SK-N-SH treated with all-trans-retinoic acid at 6 μM for 48 hours (cell line): Measurements from ENCODE around the gene PARS2.

Source experiments
- ATAC-seq: fragments of 200-7000 bp; cut with Tn5 transposase; 3 replicates; pipeline ENCODE4 v1.9.1; 2020; ENCODE audit warnings: mild to moderate bottlenecking, moderate library complexity
- ARNTL ChIP-seq: fragments of 450-650 bp; formaldehyde crosslinking; IDR thresholded peaks from 2 replicates; pipeline ENCODE4 v1.5.0; 2020; ENCODE audit warnings: low read depth, mild to moderate bottlenecking, moderate library complexity, borderline replicate concordance
- BACH2 ChIP-seq: fragments of 250-450 bp; sonication (Bioruptor Pico); IDR thresholded peaks from 2 replicates; pipeline ENCODE4 v1.9.0; 2021; ENCODE audit warnings: mild to moderate bottlenecking, borderline replicate concordance
- CSDC2 ChIP-seq: fragments of 250-450 bp; sonication (Bioruptor Pico); IDR thresholded peaks from 2 replicates; pipeline ENCODE4 v1.5.0; 2020; ENCODE audit warnings: mild to moderate bottlenecking, moderate library complexity
- ESRRG ChIP-seq: fragments of 250-450 bp; sonication (Bioruptor Pico); IDR thresholded peaks from 2 replicates; pipeline ENCODE4 v1.6.1; 2021; ENCODE audit warnings: mild to moderate bottlenecking
- GLIS3 ChIP-seq: fragments of 250-450 bp; sonication (Bioruptor Pico); IDR thresholded peaks from 2 replicates; pipeline ENCODE4 v1.5.0; 2020; ENCODE audit warnings: mild to moderate bottlenecking, moderate library complexity
- ISL1 ChIP-seq: fragments of 250-450 bp; sonication (Bioruptor Pico); IDR thresholded peaks from 2 replicates; pipeline ENCODE4 v2.1.2; 2022; ENCODE audit warnings: mild to moderate bottlenecking, moderate library complexity
- OSR1 ChIP-seq: fragments of 250-450 bp; sonication (Bioruptor Pico); IDR thresholded peaks from 2 replicates; pipeline ENCODE4 v1.8.0; 2022; ENCODE audit warnings: moderate library complexity, mild to moderate bottlenecking, inconsistent platforms
- PPARA ChIP-seq: fragments of 250-450 bp; sonication (Bioruptor Pico); IDR thresholded peaks from 2 replicates; pipeline ENCODE4 v1.5.0; 2020; ENCODE audit warnings: mild to moderate bottlenecking, borderline replicate concordance
- RARB ChIP-seq: fragments of 250-450 bp; sonication (Bioruptor Pico); IDR thresholded peaks from 2 replicates; pipeline ENCODE4 v1.8.0; 2021; ENCODE audit warnings: mild to moderate bottlenecking, moderate library complexity
- SNAI2 ChIP-seq: fragments of 250-450 bp; sonication (Bioruptor Pico); IDR thresholded peaks from 2 replicates; pipeline ENCODE4 v1.5.0; 2020; ENCODE audit warnings: mild to moderate bottlenecking, moderate library complexity
- TCF4 ChIP-seq: fragments of 250-450 bp; sonication (Bioruptor Pico); IDR thresholded peaks from 2 replicates; pipeline ENCODE4 v1.8.0; 2021; ENCODE audit warnings: mild to moderate bottlenecking, moderate library complexity, borderline replicate concordance
- TOX ChIP-seq: fragments of 250-450 bp; sonication (Bioruptor Pico); IDR thresholded peaks from 2 replicates; pipeline ENCODE4 v1.8.0; 2021; ENCODE audit warnings: mild to moderate bottlenecking, moderate library complexity, borderline replicate concordance
- ZC3H10 ChIP-seq: fragments of 250-450 bp; sonication (Bioruptor Pico); IDR thresholded peaks from 2 replicates; pipeline ENCODE4 v1.5.1; 2021; ENCODE audit warnings: mild to moderate bottlenecking, moderate library complexity
- ZFP3 ChIP-seq: fragments of 250-450 bp; sonication (Bioruptor Pico); IDR thresholded peaks from 2 replicates; pipeline ENCODE4 v1.5.0; 2020; ENCODE audit warnings: mild to moderate bottlenecking, moderate library complexity
- ZFP30 ChIP-seq: fragments of 450-650 bp; formaldehyde crosslinking; IDR thresholded peaks from 2 replicates; pipeline ENCODE4 v1.5.0; 2022; ENCODE audit warnings: mild to moderate bottlenecking, moderate library complexity
- ZNF565 ChIP-seq: fragments of 450-650 bp; formaldehyde crosslinking; conservative IDR thresholded peaks from 2 replicates; pipeline ENCODE4 v1.5.0; 2020; ENCODE audit warnings: low read depth, mild to moderate bottlenecking, moderate library complexity
- ZNF70 ChIP-seq: fragments of 450-650 bp; formaldehyde crosslinking; IDR thresholded peaks from 2 replicates; pipeline ENCODE4 v1.5.0; 2020; ENCODE audit warnings: mild to moderate bottlenecking, moderate library complexity
- ZNF8 ChIP-seq: fragments of 450-650 bp; formaldehyde crosslinking; IDR thresholded peaks from 2 replicates; pipeline ENCODE4 v1.5.0; 2020; ENCODE audit warnings: mild to moderate bottlenecking, moderate library complexity
- TF ChIP-seq, protein P1 (sequence below): fragments of 250-450 bp; sonication (Bioruptor Pico); IDR thresholded peaks from 2 replicates; pipeline ENCODE4 v1.8.0; 2021; ENCODE audit warnings: low read depth, mild to moderate bottlenecking, moderate library complexity, borderline replicate concordance
- TF ChIP-seq, protein P2 (sequence below): fragments of 250-450 bp; sonication (Bioruptor Pico); IDR thresholded peaks from 2 replicates; pipeline ENCODE4 v1.5.0; 2020; ENCODE audit warnings: mild to moderate bottlenecking, moderate library complexity
- TF ChIP-seq, protein P3 (sequence below): fragments of 250-450 bp; sonication (Bioruptor Pico); IDR thresholded peaks from 2 replicates; pipeline ENCODE4 v1.5.1; 2020; ENCODE audit warnings: low read depth, mild to moderate bottlenecking, moderate library complexity
- TF ChIP-seq, protein P4 (sequence below): fragments of 250-450 bp; sonication (Bioruptor Pico); IDR thresholded peaks from 2 replicates; pipeline ENCODE4 v1.8.0; 2020; ENCODE audit warnings: mild to moderate bottlenecking, moderate library complexity, borderline replicate concordance
- TF ChIP-seq, protein P5 (sequence below): fragments of 250-450 bp; sonication (Bioruptor Pico); IDR thresholded peaks from 2 replicates; pipeline ENCODE4 v1.5.1; 2021; ENCODE audit warnings: mild to moderate bottlenecking, moderate library complexity

The PARS2 gene

DNA sequence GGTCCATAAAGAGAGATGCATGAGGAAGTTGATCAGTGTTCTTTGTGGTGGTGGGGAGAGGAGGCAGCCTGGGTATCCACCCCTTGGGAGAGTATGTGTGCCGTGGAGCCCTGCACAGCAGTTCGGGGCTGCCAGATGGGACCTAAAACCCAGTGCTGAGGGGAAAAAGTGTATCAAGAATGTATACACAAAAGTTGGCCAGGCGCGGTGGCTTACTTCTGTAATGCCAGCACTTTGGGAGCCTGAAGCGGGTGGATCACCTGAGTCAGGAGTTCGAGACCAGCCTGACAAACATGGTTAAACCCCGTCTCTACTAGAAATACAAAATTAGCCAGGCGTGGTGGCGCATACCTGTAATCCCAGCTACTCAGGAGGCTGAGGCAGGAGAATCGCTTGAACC is 52.8 kb downstream of the PARS2 start:
- no peak for TF ChIP-seq TCF4 (CRISPR knock-in tag)
- TF ChIP-seq OSR1 (CRISPR knock-in tag), result no peak
- no peak for TF ChIP-seq ZNF70 (CRISPR knock-in tag)
- TF ChIP-seq ARNTL (CRISPR knock-in tag), result no peak
- TF ChIP-seq, protein P1, sequence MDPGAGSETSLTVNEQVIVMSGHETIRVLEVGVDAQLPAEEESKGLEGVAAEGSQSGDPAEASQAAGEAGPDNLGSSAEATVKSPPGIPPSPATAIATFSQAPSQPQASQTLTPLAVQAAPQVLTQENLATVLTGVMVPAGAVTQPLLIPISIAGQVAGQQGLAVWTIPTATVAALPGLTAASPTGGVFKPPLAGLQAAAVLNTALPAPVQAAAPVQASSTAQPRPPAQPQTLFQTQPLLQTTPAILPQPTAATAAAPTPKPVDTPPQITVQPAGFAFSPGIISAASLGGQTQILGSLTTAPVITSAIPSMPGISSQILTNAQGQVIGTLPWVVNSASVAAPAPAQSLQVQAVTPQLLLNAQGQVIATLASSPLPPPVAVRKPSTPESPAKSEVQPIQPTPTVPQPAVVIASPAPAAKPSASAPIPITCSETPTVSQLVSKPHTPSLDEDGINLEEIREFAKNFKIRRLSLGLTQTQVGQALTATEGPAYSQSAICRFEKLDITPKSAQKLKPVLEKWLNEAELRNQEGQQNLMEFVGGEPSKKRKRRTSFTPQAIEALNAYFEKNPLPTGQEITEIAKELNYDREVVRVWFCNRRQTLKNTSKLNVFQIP (CRISPR knock-in tag), result no peak
- TF ChIP-seq CSDC2 (CRISPR knock-in tag), result no peak
- TF ChIP-seq ZNF8 (CRISPR knock-in tag), result no peak
- no peak for TF ChIP-seq GLIS3
- TF ChIP-seq, protein P2, sequence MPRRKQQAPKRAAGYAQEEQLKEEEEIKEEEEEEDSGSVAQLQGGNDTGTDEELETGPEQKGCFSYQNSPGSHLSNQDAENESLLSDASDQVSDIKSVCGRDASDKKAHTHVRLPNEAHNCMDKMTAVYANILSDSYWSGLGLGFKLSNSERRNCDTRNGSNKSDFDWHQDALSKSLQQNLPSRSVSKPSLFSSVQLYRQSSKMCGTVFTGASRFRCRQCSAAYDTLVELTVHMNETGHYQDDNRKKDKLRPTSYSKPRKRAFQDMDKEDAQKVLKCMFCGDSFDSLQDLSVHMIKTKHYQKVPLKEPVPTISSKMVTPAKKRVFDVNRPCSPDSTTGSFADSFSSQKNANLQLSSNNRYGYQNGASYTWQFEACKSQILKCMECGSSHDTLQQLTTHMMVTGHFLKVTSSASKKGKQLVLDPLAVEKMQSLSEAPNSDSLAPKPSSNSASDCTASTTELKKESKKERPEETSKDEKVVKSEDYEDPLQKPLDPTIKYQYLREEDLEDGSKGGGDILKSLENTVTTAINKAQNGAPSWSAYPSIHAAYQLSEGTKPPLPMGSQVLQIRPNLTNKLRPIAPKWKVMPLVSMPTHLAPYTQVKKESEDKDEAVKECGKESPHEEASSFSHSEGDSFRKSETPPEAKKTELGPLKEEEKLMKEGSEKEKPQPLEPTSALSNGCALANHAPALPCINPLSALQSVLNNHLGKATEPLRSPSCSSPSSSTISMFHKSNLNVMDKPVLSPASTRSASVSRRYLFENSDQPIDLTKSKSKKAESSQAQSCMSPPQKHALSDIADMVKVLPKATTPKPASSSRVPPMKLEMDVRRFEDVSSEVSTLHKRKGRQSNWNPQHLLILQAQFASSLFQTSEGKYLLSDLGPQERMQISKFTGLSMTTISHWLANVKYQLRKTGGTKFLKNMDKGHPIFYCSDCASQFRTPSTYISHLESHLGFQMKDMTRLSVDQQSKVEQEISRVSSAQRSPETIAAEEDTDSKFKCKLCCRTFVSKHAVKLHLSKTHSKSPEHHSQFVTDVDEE, result no peak
- no peak for TF ChIP-seq PPARA
- no peak for TF ChIP-seq RARB (CRISPR knock-in tag)
- TF ChIP-seq, protein P3, sequence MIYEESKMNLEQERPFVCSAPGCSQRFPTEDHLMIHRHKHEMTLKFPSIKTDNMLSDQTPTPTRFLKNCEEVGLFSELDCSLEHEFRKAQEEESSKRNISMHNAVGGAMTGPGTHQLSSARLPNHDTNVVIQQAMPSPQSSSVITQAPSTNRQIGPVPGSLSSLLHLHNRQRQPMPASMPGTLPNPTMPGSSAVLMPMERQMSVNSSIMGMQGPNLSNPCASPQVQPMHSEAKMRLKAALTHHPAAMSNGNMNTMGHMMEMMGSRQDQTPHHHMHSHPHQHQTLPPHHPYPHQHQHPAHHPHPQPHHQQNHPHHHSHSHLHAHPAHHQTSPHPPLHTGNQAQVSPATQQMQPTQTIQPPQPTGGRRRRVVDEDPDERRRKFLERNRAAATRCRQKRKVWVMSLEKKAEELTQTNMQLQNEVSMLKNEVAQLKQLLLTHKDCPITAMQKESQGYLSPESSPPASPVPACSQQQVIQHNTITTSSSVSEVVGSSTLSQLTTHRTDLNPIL (CRISPR knock-in tag), result no peak
- TF ChIP-seq ZNF565 (CRISPR knock-in tag), result no peak
- TF ChIP-seq, protein P4, sequence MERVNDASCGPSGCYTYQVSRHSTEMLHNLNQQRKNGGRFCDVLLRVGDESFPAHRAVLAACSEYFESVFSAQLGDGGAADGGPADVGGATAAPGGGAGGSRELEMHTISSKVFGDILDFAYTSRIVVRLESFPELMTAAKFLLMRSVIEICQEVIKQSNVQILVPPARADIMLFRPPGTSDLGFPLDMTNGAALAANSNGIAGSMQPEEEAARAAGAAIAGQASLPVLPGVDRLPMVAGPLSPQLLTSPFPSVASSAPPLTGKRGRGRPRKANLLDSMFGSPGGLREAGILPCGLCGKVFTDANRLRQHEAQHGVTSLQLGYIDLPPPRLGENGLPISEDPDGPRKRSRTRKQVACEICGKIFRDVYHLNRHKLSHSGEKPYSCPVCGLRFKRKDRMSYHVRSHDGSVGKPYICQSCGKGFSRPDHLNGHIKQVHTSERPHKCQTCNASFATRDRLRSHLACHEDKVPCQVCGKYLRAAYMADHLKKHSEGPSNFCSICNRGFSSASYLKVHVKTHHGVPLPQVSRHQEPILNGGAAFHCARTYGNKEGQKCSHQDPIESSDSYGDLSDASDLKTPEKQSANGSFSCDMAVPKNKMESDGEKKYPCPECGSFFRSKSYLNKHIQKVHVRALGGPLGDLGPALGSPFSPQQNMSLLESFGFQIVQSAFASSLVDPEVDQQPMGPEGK (CRISPR knock-in tag), result no peak
- TF ChIP-seq ZFP30 (CRISPR knock-in tag), result no peak
- TF ChIP-seq ZFP3 (CRISPR knock-in tag), result no peak
- no peak for TF ChIP-seq BACH2
- no peak for TF ChIP-seq ESRRG (CRISPR knock-in tag)
- no peak for ATAC-seq

DNA sequence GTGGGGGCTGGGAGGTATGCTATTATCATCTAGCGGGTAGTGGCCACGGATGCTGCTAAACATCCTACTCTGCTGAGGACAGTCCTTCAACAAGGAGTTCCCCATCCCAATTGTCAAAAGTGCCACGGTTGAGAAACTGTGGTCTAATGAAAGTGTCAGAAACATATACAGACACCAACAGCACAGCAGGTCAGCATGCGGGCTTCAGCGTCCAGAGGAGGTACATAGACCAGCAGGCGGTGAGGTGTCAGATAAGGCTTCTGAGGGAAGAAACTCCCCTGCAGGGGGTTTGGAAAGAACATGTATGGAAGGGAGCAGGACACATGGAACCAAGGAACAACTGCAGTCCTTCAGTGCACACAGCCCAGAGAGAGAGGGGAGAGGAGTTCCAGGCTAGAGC is 53.5 kb downstream of the PARS2 start:
- TF ChIP-seq PPARA (no peak), OSR1 (CRISPR knock-in tag) (no peak), TOX (CRISPR knock-in tag) (no peak), RARB (CRISPR knock-in tag) (no peak), ARNTL (CRISPR knock-in tag) (no peak), ZNF70 (CRISPR knock-in tag) (no peak), CSDC2 (CRISPR knock-in tag) (no peak), ZFP30 (CRISPR knock-in tag) (no peak), SNAI2 (CRISPR knock-in tag) (no peak), ZC3H10 (CRISPR knock-in tag) (no peak), GLIS3 (no peak), BACH2 (no peak), ISL1 (CRISPR knock-in tag) (no peak)
- TF ChIP-seq, protein P5, sequence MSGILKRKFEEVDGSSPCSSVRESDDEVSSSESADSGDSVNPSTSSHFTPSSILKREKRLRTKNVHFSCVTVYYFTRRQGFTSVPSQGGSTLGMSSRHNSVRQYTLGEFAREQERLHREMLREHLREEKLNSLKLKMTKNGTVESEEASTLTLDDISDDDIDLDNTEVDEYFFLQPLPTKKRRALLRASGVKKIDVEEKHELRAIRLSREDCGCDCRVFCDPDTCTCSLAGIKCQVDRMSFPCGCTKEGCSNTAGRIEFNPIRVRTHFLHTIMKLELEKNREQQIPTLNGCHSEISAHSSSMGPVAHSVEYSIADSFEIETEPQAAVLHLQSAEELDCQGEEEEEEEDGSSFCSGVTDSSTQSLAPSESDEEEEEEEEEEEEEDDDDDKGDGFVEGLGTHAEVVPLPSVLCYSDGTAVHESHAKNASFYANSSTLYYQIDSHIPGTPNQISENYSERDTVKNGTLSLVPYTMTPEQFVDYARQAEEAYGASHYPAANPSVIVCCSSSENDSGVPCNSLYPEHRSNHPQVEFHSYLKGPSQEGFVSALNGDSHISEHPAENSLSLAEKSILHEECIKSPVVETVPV (CRISPR knock-in tag), result no peak
- TF ChIP-seq, protein P2, result no peak
- TF ChIP-seq, protein P3 (CRISPR knock-in tag), result no peak
- TF ChIP-seq, all 23 proteins: peak for 0
- no peak for ATAC-seq
